ENCODE data around the gene ACHE.

DNA sequence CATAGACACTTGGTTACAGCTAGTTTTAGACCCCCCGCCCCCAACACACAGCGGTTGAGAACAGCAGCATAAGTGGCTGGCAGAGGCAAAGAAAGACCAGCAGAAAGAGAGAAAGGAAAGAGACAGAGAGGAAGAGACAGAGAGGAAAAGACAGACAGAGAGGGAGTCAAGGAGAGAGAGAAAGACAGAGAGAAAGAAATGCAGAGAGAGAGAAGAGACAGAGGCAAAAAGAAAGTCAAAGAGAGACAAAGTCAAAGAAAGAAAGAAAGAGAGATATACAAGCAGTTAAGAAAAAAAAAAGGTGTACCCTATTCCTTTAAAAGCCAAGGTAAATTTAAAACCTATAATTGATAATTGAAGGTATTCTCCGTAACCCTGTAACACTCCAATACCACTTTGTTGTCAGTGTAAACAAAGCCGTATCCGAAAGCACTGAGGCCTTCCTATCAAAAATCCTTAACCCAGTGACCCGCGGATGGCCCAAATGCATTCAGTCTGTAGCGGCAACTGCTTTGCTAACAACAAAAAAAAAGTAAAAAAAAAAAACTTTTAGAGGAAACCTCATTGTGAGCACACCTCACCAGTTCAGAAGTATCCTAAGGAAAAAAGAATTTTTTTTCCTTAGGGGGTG, 55.1 kb downstream of the ACHE start:
- TF ChIP-seq, protein P1, sequence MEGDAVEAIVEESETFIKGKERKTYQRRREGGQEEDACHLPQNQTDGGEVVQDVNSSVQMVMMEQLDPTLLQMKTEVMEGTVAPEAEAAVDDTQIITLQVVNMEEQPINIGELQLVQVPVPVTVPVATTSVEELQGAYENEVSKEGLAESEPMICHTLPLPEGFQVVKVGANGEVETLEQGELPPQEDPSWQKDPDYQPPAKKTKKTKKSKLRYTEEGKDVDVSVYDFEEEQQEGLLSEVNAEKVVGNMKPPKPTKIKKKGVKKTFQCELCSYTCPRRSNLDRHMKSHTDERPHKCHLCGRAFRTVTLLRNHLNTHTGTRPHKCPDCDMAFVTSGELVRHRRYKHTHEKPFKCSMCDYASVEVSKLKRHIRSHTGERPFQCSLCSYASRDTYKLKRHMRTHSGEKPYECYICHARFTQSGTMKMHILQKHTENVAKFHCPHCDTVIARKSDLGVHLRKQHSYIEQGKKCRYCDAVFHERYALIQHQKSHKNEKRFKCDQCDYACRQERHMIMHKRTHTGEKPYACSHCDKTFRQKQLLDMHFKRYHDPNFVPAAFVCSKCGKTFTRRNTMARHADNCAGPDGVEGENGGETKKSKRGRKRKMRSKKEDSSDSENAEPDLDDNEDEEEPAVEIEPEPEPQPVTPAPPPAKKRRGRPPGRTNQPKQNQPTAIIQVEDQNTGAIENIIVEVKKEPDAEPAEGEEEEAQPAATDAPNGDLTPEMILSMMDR (IDR thresholded peaks at IDR 0.05; ENCODE audit: low read depth, low read length, missing input control): no peak
- TF ChIP-seq REST (IDR thresholded peaks at IDR 0.05) (no peak), FOXA1 (IDR thresholded peaks at IDR 0.05) (no peak), MAX (IDR thresholded peaks at IDR 0.05) (no peak), RAD21 (IDR thresholded peaks at IDR 0.05) (peak in 1 of 2 donors; percentile 19), YY1 (IDR thresholded peaks at IDR 0.05) (no peak), TAF1 (conservative IDR thresholded peaks at IDR 0.05) (no peak), JUND (IDR thresholded peaks at IDR 0.05) (no peak), RXRA (IDR thresholded peaks at IDR 0.05) (peak in 1 of 2 donors; percentile 56), GABPA (IDR thresholded peaks at IDR 0.05 in 1 of 2, conservative IDR thresholded peaks at IDR 0.05 in 1 of 2) (no peak), SP1 (IDR thresholded peaks at IDR 0.05) (peak; percentile 26)
- TF ChIP-seq, protein P2, sequence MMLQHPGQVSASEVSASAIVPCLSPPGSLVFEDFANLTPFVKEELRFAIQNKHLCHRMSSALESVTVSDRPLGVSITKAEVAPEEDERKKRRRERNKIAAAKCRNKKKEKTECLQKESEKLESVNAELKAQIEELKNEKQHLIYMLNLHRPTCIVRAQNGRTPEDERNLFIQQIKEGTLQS (IDR thresholded peaks at IDR 0.05): no peak

Data from liver (tissue), 3 donors.